Thoracic aorta (tissue), 2 donors: Measurements from ENCODE around the gene BCAR1. TPM values are rescaled to one million over a fixed set of nuclear protein-coding genes. Genes with fewer than 3 reads are reported as not detected.

Experiments used
- ATAC-seq: fragments of 150-250 bp; one replicate; pipeline ENCODE4 v1.8.0; 2017; ENCODE audit warnings: low read depth; ENCODE audit not compliant: insufficient number of reproducible peaks, low FRiP score
- DNase-seq: peaks from one replicate; pipeline ENCODE4 v3.0.0-alpha.2; 2020; ENCODE audit warnings: low spot score
- H3K27ac ChIP-seq, 2 donors: fragments of 200-600 bp; sonication (generic); 1 replicate in 1 of 2; 2 replicates in 1 of 2; pipeline ENCODE4 v1.5.1; 2016; ENCODE audit warnings: mild to moderate bottlenecking in 2 of 2, moderate library complexity in 2 of 2
- H3K27me3 ChIP-seq: fragments of 200-600 bp; sonication (generic); replicated peaks from 2 replicates; pipeline ENCODE4 v1.6.0; 2016; ENCODE audit warnings: mild to moderate bottlenecking; ENCODE audit not compliant: insufficient read depth
- H3K36me3 ChIP-seq: fragments of 200-600 bp; sonication (generic); one replicate; pipeline ENCODE4 v1.5.1; 2016
- H3K4me1 ChIP-seq, 2 donors: fragments of 200-600 bp; sonication (generic); 1 replicate in 1 of 2; 2 replicates in 1 of 2; pipeline versions ENCODE4 v1.5.1 to v1.6.0; 2016; ENCODE audit warnings: low read depth in 2 of 2, mild to moderate bottlenecking in 1 of 2; ENCODE audit not compliant: control insufficient read depth in 1 of 2
- H3K4me3 ChIP-seq: fragments of 200-600 bp; sonication (generic); 2 replicates; pipeline ENCODE4 v1.5.1; 2016; ENCODE audit warnings: mild to moderate bottlenecking
- H3K9me3 ChIP-seq: fragments of 200-600 bp; sonication (generic); 2 replicates; pipeline ENCODE4 v1.5.1; 2016
- total RNA-seq, 2 donors: library from RNA; depleted of rRNA; stranded (reverse); fragments of >200 nt; gene quantifications; one replicate each; pipeline versions ENCODE4 v1.1.0 to v1.2.3, GENCODE V29; 2016
- TF ChIP-seq, protein P1 (sequence below): fragments of 200-600 bp; sonication (generic); IDR thresholded peaks from one replicate; pipeline ENCODE4 v1.5.1; 2019; ENCODE audit warnings: antibody characterized with exemption

Gene BCAR1
- total RNA-seq, 2 donors from 2014 or later, result 116 to 166 TPM

DNA sequence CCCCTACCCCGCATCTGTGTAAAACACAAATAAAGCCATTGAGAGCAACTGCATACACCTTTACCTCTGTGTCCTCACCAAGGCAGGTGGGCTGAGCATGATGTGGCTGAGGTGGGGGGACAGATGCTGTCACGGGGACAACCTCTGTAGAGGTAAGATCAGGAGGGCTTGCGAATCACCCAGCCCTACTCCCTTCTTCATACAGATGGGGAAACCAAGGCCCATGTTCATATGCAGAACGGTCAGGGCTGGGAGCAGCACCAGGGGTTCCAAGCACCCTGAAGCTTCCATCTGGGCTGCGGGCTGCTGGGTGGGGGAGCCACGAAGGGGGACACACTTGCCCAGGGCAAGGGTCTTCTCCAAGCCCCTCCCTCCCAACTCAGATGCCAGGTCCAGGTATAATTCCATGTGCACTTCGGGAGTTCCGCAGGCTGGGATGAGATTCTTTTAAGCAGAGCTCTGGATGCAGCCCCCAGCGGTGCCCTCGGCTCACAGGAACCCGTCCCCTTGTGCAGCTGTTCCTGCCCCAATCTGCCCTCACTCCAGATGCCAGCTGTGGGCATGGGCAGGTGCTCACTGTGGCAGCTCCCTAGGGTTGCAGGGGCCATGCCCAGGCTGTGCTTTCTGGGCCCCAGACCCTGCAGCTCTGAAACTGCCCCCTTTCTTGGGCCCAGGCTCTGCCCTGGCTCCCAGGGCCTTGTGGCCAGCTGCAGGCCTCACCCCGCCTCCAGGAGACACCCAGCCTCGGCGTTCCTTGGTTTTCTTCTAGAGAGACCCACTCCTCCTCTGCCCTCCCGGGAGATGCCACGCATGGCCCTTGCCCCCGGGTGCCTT is 23.1 kb downstream of the BCAR1 start:
- Histone ChIP-seq H3K27me3 (no peaks in the 10 kb centered on the region), H3K9me3 (no peaks in the 10 kb centered on the region), H3K4me1 (peaks cover 0 to 2% of the 10 kb centered on the region in 2 donors), H3K4me3 (no peak overlapping the region), H3K36me3 (peaks cover 47% of the 10 kb centered on the region), H3K27ac (no peak overlapping the region)
- ATAC-seq (no peak), DNase-seq (no peak)
- TF ChIP-seq, protein P1, sequence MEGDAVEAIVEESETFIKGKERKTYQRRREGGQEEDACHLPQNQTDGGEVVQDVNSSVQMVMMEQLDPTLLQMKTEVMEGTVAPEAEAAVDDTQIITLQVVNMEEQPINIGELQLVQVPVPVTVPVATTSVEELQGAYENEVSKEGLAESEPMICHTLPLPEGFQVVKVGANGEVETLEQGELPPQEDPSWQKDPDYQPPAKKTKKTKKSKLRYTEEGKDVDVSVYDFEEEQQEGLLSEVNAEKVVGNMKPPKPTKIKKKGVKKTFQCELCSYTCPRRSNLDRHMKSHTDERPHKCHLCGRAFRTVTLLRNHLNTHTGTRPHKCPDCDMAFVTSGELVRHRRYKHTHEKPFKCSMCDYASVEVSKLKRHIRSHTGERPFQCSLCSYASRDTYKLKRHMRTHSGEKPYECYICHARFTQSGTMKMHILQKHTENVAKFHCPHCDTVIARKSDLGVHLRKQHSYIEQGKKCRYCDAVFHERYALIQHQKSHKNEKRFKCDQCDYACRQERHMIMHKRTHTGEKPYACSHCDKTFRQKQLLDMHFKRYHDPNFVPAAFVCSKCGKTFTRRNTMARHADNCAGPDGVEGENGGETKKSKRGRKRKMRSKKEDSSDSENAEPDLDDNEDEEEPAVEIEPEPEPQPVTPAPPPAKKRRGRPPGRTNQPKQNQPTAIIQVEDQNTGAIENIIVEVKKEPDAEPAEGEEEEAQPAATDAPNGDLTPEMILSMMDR, result no peak

GRCh38 chr16:75227361-75228142 is 23.9 kb downstream of the BCAR1 start:
- no peaks in the 10 kb centered on the region for H3K4me1 ChIP-seq
- peaks cover 38% of the 10 kb centered on the region for H3K36me3 ChIP-seq
- no peak overlapping the region for H3K4me3 ChIP-seq
- ATAC-seq (no peak), DNase-seq (no peak)
- H3K27me3 ChIP-seq, result no peaks in the 10 kb centered on the region
- H3K9me3 ChIP-seq, result no peaks in the 10 kb centered on the region
- TF ChIP-seq, protein P1, result no peak
- H3K27ac ChIP-seq, result no peak overlapping the region

GRCh38 chr16:75226550-75227360 is 24.7 kb downstream of the BCAR1 start:
- ATAC-seq, result no peak
- no peak for DNase-seq
- peaks cover 0 to 6% of the 10 kb centered on the region in 2 donors for H3K4me1 ChIP-seq
- H3K36me3 ChIP-seq, result peaks cover 31% of the 10 kb centered on the region
- H3K4me3 ChIP-seq, result no peak overlapping the region
- no peaks in the 10 kb centered on the region for H3K27me3 ChIP-seq
- no peak overlapping the region for H3K27ac ChIP-seq
- TF ChIP-seq, protein P1, result no peak
- H3K9me3 ChIP-seq, result no peaks in the 10 kb centered on the region

- TF ChIP-seq, protein P1, result no peak
- ATAC-seq, result no peak
- Histone ChIP-seq H3K4me1 (peaks cover 0 to 6% of the 10 kb centered on the region in 2 donors), H3K36me3 (peaks cover 23% of the 10 kb centered on the region), H3K4me3 (no peak overlapping the region), H3K27ac (no peak overlapping the region), H3K27me3 (no peaks in the 10 kb centered on the region), H3K9me3 (no peaks in the 10 kb centered on the region)
- DNase-seq, result no peak
Observed at GRCh38 chr16:75225678-75226515, 25.5 kb downstream of the BCAR1 start.
